ENCODE measurements around the gene ELMO3. TPM values are rescaled to one million over a fixed set of nuclear protein-coding genes. Genes with fewer than 3 reads are reported as not detected.

The ELMO3 gene
- total RNA-seq, 2 experiments from 2014 or later = 1.9 to 2.3 TPM

DNA sequence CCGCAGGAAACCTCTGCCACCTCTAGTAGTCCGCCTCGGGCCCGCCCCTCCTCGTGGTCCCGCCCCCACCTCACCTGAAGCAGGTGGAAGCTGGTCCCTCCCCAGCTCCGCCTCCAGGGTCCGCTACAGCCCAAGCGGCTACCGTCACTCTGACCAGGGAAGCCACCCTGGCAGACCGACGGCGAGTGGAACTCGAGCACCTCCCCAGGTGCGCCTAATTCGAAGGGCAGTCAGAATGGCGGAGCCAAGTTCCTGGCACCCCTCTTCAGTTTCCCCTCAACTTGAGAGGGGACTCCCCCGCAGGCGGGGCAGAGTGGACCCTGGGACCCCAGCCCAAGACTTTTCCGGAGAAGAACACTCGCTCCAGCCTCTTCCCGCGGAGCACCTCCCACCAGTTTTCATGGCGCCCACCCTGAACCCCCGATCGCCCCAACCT is 47.8 kb downstream of the ELMO3 start:
- ChIA-PET POLR2A (interaction anchor here (0.6 to 6.2 kb wide), 6 partner anchors 8 to 234 kb away, joined by 3 to 81 read pairs (median 4); partner anchors contain the start of genes ATP6V0D1, B3GNT9 and TMEM208), CTCF (interaction anchor here (1.3 to 5.3 kb wide), 2 partner anchors 19 to 235 kb away, joined by 3 to 31 read pairs; partner anchors contain the start of gene TMEM208)
- Histone ChIP-seq H3K36me3 (ENCODE audit: insufficient read depth, low read length) (no peaks in the 10 kb centered on the region), H3K4me1 (ENCODE audit: insufficient read depth, low read length) (peaks cover 72% of the 10 kb centered on the region), H3K27me3 (ENCODE audit: control insufficient read depth in 1 of 2, insufficient read depth in 2 of 2, low read length in 2 of 2) (peaks cover 0 to 6% of the 10 kb centered on the region in 2 experiments), H3K27ac (ENCODE audit: low read depth in 1 of 2, low read length in 2 of 2) (peak overlapping the region; percentile 65 to 74), H3K4me3 (ENCODE audit: low read length) (peak overlapping the region; percentile 87), H3K9me3 (ENCODE audit: control insufficient read depth in 1 of 2, insufficient read depth in 1 of 2, low read length in 2 of 2) (no peaks in the 10 kb centered on the region)
- TF ChIP-seq, protein P1, sequence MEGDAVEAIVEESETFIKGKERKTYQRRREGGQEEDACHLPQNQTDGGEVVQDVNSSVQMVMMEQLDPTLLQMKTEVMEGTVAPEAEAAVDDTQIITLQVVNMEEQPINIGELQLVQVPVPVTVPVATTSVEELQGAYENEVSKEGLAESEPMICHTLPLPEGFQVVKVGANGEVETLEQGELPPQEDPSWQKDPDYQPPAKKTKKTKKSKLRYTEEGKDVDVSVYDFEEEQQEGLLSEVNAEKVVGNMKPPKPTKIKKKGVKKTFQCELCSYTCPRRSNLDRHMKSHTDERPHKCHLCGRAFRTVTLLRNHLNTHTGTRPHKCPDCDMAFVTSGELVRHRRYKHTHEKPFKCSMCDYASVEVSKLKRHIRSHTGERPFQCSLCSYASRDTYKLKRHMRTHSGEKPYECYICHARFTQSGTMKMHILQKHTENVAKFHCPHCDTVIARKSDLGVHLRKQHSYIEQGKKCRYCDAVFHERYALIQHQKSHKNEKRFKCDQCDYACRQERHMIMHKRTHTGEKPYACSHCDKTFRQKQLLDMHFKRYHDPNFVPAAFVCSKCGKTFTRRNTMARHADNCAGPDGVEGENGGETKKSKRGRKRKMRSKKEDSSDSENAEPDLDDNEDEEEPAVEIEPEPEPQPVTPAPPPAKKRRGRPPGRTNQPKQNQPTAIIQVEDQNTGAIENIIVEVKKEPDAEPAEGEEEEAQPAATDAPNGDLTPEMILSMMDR (IDR thresholded peaks at IDR 0.05) = no peak
- DNase-seq (peak in 8 of 14 experiments; percentile 24 to 63 (median 46)), ATAC-seq (ENCODE audit: poor library complexity) (peak; percentile 4)
- H3K27me3 Mint-ChIP-seq = peaks cover 10% of the 10 kb centered on the region
- no peaks in the 10 kb centered on the region for H3K9me3 Mint-ChIP-seq
- H3K4me1 Mint-ChIP-seq (ENCODE audit: low read depth) = peaks cover 42% of the 10 kb centered on the region
- no peaks in the 10 kb centered on the region for H3K36me3 Mint-ChIP-seq (ENCODE audit: low read depth)
- intact Hi-C loops (cut with DNase I, micrococcal nuclease) = loop anchor here (1.0 to 10.0 kb wide), 4 partner anchors 19 to 838 kb away; partner anchors contain the start of genes NFATC3 (in 1 of the 2), PHAF1 (in 1 of the 2), RANBP10 (in 1 of the 2) and TMEM208 (in 1 of the 2)
- H3K27ac Mint-ChIP-seq = peak overlapping the region; percentile 68
- H3K4me3 Mint-ChIP-seq = peak overlapping the region; percentile 97

- peaks cover 42% of the 10 kb centered on the region for H3K4me1 Mint-ChIP-seq (ENCODE audit: low read depth)
Measured at GRCh38 chr16:67247192-67248072, 48.5 kb downstream of the ELMO3 start, which contains the start of gene FHOD1. Gene FHOD1 (minus strand): TSS chr16:67247481. CDS start chr16:67247410, 71 bp downstream.

More at GRCh38 chr16:67247192-67248072, 48.5 kb downstream of the ELMO3 start, which contains the start of gene FHOD1:
- POLR2A ChIA-PET = interaction anchor here (0.6 to 6.2 kb wide), 11 partner anchors 8 to 234 kb away, joined by 3 to 81 read pairs (median 4); partner anchors contain the start of genes ATP6V0D1, B3GNT9 and TMEM208
- Histone ChIP-seq H3K27me3 (ENCODE audit: control insufficient read depth in 1 of 2, insufficient read depth in 2 of 2, low read length in 2 of 2) (peaks cover 0 to 6% of the 10 kb centered on the region in 2 experiments), H3K27ac (ENCODE audit: low read depth in 1 of 2, low read length in 2 of 2) (peak within 1 kb of the TSS; percentile 65 to 74), H3K4me1 (ENCODE audit: insufficient read depth, low read length) (peaks cover 69% of the 10 kb centered on the region), H3K4me3 (ENCODE audit: low read length) (peak within 1 kb of the TSS; percentile 87), H3K9me3 (ENCODE audit: control insufficient read depth in 1 of 2, insufficient read depth in 1 of 2, low read length in 2 of 2) (no peaks in the 10 kb centered on the region), H3K36me3 (ENCODE audit: insufficient read depth, low read length) (no peaks in the 10 kb centered on the region)
- Mint-ChIP-seq H3K36me3 (ENCODE audit: low read depth) (no peaks in the 10 kb centered on the region), H3K4me3 (peak within 1 kb of the TSS; percentile 97), H3K27ac (peak within 1 kb of the TSS; percentile 68), H3K9me3 (no peaks in the 10 kb centered on the region), H3K27me3 (peaks cover 13% of the 10 kb centered on the region)
- TF ChIP-seq, protein P1 (IDR thresholded peaks at IDR 0.05) = no peak
- peak; percentile 86 to 99 (median 96) for DNase-seq
- CTCF ChIA-PET = interaction anchor here (1.0 to 5.3 kb wide), 5 partner anchors 20 to 417 kb away, joined by 3 to 31 read pairs (median 3); partner anchors contain the start of genes NAE1 and TMEM208
- ATAC-seq (ENCODE audit: poor library complexity) = peak; percentile 74
- intact Hi-C loops (cut with DNase I, micrococcal nuclease) = loop anchor here (1.0 to 10.0 kb wide), 4 partner anchors 20 to 837 kb away; partner anchors contain the start of genes NFATC3 (in 1 of the 2), PHAF1 (in 1 of the 2), RANBP10 (in 1 of the 2) and TMEM208 (in 1 of the 2)
